Uterus (tissue), 4 donors: ENCODE data around the gene PCDH17. TPM values are rescaled to one million over a fixed set of nuclear protein-coding genes. Genes with fewer than 3 reads are reported as not detected.
A peak's percentile ranks its signal among the peaks of the same experiment; 100 is the strongest.

Source experiments
- DNase-seq, 2 donors: peaks; one replicate each; pipeline ENCODE4 v3.0.0-alpha.2; 2019 to 2020
- H3K27ac ChIP-seq, 2 donors: fragments of 200-600 bp; sonication (generic); 1 replicate in 1 of 2; 2 replicates in 1 of 2; pipeline ENCODE4 v1.5.1; 2016 to 2018
- H3K27me3 ChIP-seq, 2 donors: fragments of 200-600 bp; sonication (generic); one replicate each; pipeline ENCODE4 v1.5.1; 2018 to 2019; ENCODE audit warnings: control low read depth in 1 of 2
- H3K36me3 ChIP-seq, 2 donors: fragments of 200-600 bp; sonication (generic); one replicate each; pipeline ENCODE4 v1.5.1; 2019; ENCODE audit warnings: control low read depth in 1 of 2
- H3K4me1 ChIP-seq, 2 donors: fragments of 200-600 bp; sonication (generic); one replicate each; pipeline ENCODE4 v1.5.1; 2018 to 2019; ENCODE audit warnings: control low read depth in 1 of 2
- H3K4me3 ChIP-seq, 2 donors: fragments of 200-600 bp; sonication (generic); 1 replicate in 1 of 2; 2 replicates in 1 of 2; pipeline ENCODE4 v1.5.1; 2018 to 2019; ENCODE audit warnings: mild to moderate bottlenecking in 1 of 2
- H3K9me3 ChIP-seq, 2 donors: fragments of 200-600 bp; sonication (generic); one replicate each; pipeline ENCODE4 v1.5.1; 2019; ENCODE audit warnings: control low read depth in 1 of 2
- CTCF ChIP-seq, 4 experiments: fragments of 200-600 bp in 2 of 4; fragments of 450-650 bp in 2 of 4; sonication (generic) in 2 of 4; IDR thresholded peaks; one replicate each; pipeline ENCODE4 v1.5.1; 2016 to 2019; ENCODE audit warnings: antibody characterized with exemption in 4 of 4, mild to moderate bottlenecking in 2 of 4, moderate library complexity in 1 of 4
- POLR2A ChIP-seq, 2 donors: fragments of 450-650 bp; IDR thresholded peaks; one replicate each; pipeline ENCODE4 v1.6.1; 2016; ENCODE audit warnings: antibody characterized with exemption in 2 of 2, mild to moderate bottlenecking in 1 of 2, moderate library complexity in 1 of 2
- intact Hi-C: fragments of 100-400 bp; cut with DNase I; formaldehyde crosslinking; loops from one replicate; pipeline ENCODE4 v1.15.1; 2023; ENCODE audit warnings: low total_unique reads
- total RNA-seq, 4 donors: library from RNA; depleted of rRNA in 3 of 4; stranded (reverse); fragments of >200 nt in 3 of 4; gene quantifications; one replicate each; pipeline versions ENCODE4 v1.1.0 to v1.2.4, GENCODE V29; 2014 to 2023
- donor health status: DM: yes; HTN: yes; CAD: no.

PCDH17 gene
- total RNA-seq, 4 donors from 2014 or later, result 9.7 to 27.6 (median 18.9) TPM

- intact Hi-C loops, result no loop called here
- Histone ChIP-seq H3K27ac (no peak overlapping the region), H3K27me3 (peaks cover 0 to 21% of the 10 kb centered on the region in 2 donors), H3K4me1 (no peaks in the 10 kb centered on the region), H3K4me3 (no peak overlapping the region), H3K9me3 (no peaks in the 10 kb centered on the region), H3K36me3 (no peaks in the 10 kb centered on the region)
- TF ChIP-seq CTCF (IDR thresholded peaks at IDR 0.05) (peak; percentile 18 to 22 (median 20)), POLR2A (IDR thresholded peaks at IDR 0.05) (no peak)
- DNase-seq, result no peak
These were observed 3.9 kb upstream of the PCDH17 start for GRCh38 chr13:57627663-57628062.

GRCh38 chr13:57629391-57629804, 2.1 kb upstream of the PCDH17 start:
- intact Hi-C loops, result no loop called here
- H3K9me3 ChIP-seq, result no peaks in the 10 kb centered on the region
- H3K27me3 ChIP-seq, result peaks cover 0 to 24% of the 10 kb centered on the region in 2 donors
- no peak overlapping the region for H3K27ac ChIP-seq
- TF ChIP-seq CTCF (IDR thresholded peaks at IDR 0.05) (no peak), POLR2A (IDR thresholded peaks at IDR 0.05) (no peak)
- no peaks in the 10 kb centered on the region for H3K4me1 ChIP-seq
- H3K36me3 ChIP-seq, result no peaks in the 10 kb centered on the region
- H3K4me3 ChIP-seq, result peak overlapping the region; percentile 3 to 40
- DNase-seq, result no peak

GRCh38 chr13:57629821-57630235, 1.7 kb upstream of the PCDH17 start:
- H3K4me3 ChIP-seq, result peak overlapping the region; percentile 34 to 40
- H3K9me3 ChIP-seq, result no peaks in the 10 kb centered on the region
- no peaks in the 10 kb centered on the region for H3K36me3 ChIP-seq
- H3K27ac ChIP-seq, result peak overlapping the region in 1 of 2 donors; percentile 71
- no peak for TF ChIP-seq CTCF (IDR thresholded peaks at IDR 0.05)
- peak; percentile 58 to 94 for TF ChIP-seq POLR2A (IDR thresholded peaks at IDR 0.05)
- peaks cover 0 to 24% of the 10 kb centered on the region in 2 donors for H3K27me3 ChIP-seq
- DNase-seq, result peak; percentile 48 to 74
- H3K4me1 ChIP-seq, result no peaks in the 10 kb centered on the region
- intact Hi-C loops, result no loop called here

GRCh38 chr13:57630661-57631595, 616 bp upstream of the PCDH17 start:
- no peak for DNase-seq
- intact Hi-C loops, result no loop called here
- Histone ChIP-seq H3K36me3 (no peaks in the 10 kb centered on the region), H3K4me3 (peak overlapping the region; percentile 34 to 40), H3K4me1 (no peaks in the 10 kb centered on the region), H3K27me3 (peaks cover 0 to 24% of the 10 kb centered on the region in 2 donors), H3K9me3 (no peaks in the 10 kb centered on the region), H3K27ac (peak overlapping the region; percentile 7 to 71)
- no peak for TF ChIP-seq CTCF (IDR thresholded peaks at IDR 0.05)
- TF ChIP-seq POLR2A (IDR thresholded peaks at IDR 0.05), result no peak
